Measurements from ENCODE around the gene LDHB.
"Not testable (repeated sequence)": the region's sequence is repeated elsewhere in the genome, so short reads cannot be mapped to it uniquely, and the experiment has no call there.

LDHB gene

DNA sequence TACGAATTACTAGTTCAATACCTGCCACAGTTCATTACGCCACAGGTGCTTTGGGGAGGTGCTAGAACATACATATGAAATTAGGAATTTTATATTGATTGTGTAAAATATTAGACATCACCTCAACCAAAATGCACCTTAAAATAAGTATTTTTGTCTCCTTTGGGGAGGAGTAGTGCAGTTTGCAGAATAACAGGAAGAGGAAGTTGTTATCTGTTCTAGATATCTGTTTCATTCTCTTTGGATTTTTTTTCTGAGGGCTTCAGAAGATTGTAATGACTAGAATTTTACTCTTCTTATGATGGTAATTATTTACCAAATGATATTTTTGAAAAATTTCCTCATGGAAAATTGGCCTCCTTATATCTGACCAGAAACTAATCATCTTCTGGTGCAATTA, 43.1 kb downstream of the LDHB start:
- no peak overlapping the region for H3K27ac ChIP-seq
- no peak for DNase-seq (ENCODE audit: low read depth, low spot score)

DNA sequence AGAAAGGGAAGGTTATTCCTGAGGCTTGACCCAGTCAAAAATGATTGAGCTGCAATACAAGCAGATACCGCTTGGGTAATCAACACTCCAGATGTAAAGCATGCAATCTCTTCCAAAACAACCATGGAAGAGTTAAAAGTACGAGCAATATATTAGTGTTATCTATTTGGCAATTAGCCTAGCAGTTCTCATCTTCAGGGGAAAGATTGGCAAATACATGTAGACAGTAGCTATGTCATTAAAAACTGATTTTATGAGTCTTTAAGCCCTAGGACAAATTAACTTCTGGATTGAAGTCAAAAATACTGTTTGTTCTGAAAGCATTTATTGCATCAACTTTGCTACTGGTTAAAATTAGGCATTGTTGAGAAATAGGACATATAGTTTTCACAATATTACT, 43.7 kb downstream of the LDHB start:
- H3K27ac ChIP-seq = no peak overlapping the region

DNA sequence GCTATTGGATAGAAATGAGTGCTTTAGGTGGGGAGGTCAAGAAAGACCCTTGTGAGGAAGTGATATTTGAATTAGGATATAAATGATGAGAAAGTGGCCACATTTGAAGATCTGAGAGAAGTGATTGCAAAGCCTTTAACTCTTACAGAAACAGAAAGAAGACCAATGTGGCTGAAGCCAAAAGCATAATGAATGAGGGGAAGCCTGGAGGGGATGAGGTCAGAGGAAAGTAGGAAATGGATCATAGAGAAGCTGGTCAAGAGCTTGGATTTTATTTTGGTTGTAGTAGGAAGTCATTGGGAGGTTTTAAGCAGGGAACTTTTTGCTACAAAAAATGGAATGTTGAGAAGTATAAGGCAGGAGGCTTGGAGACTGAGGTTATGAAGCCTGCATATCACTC, 49.4 kb downstream of the LDHB start:
- H3K27ac ChIP-seq = no peak overlapping the region
- DNase-seq (ENCODE audit: low read depth, low spot score) = no peak

More for the DNA sequence above, 43.7 kb downstream of the LDHB start:
- DNase-seq (ENCODE audit: low read depth, low spot score) = no peak

DNA sequence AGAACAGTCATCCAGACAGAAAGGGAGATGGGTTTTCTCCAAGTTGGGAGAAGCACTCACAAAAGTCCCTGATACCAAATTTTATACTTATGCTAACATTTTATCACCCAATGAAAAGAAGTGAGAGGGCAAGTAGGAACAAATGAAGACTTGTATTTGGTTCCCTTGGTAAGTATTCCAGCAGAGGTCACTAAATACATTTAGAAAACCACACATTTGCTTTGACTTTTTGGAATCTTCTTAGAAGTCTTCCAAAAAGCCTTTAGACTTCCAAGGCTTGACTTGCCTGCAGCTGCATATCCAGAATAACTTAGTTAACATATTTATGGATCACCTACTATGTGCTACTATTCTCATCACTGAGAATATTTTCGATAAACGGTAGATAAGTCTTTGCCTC, 49.9 kb downstream of the LDHB start:
- H3K27ac ChIP-seq = no peak overlapping the region
- no peak for DNase-seq (ENCODE audit: low read depth, low spot score)

DNA sequence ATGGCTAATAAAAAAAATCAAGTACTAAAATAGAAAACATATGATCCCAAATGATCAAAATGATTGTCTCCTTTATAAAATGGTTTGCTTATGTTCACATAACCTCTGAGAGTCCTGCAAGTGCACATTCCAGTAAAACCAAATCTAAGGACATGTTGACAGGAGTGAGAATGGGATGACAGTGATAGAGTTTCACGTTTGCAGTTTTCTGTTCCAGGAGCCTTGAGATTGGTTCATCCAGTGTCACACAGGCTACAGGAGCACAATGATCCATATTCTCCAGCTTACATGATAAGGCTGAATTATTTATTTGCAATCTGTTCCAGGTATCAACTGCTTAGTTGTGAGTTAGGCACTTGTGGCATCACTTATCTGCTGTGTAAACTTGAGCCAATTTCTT, 51.5 kb downstream of the LDHB start:
- no peak for DNase-seq (ENCODE audit: low read depth, low spot score)
- no peak overlapping the region for H3K27ac ChIP-seq

DNA sequence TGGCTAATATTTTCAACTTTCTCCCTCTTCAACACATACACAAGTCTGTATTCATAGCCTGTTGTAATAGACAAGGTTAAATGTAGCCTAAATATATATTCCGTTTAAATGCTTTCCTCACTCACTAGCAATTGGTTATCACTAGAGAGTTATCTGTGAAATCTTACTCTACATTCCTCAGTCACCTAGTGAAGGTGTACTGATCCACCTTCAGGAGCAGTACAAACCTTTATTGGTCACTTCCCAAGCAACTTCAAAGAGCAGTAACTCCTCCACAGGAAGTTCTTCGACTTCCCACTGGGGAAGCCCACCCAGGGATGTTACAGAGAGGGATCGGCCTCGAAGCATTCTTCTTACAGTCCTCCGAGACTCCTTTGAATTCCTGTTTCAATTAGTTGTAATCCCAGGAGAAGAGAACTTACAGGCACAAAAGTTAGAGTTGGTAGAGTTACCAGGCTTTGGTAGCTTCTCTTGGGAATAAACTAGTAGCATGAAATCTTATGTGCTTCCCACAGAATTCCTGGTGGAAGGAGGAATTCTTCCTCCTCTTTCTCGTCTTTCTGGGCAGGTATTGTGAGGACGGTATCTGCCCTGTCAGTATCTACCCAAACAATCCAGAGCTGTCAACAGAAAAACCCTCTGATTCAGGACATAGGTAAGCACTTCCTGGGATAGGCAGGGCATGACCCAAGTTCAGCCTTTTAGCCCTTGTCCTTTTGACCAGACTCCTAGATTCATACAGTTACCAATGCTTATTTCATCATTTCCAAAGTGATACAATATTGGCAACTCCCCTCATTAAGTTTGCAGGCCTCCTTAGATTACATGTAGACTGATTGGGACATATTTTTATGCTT, 53.2 kb downstream of the LDHB start, which contains the start of gene GYS2:
GYS2 (minus strand) TSS at position 603 of the 857 bp plus-strand sequence; CDS start at position 348, 255 bp downstream.
- H3K27ac ChIP-seq = no peak within 1 kb of the TSS

DNA sequence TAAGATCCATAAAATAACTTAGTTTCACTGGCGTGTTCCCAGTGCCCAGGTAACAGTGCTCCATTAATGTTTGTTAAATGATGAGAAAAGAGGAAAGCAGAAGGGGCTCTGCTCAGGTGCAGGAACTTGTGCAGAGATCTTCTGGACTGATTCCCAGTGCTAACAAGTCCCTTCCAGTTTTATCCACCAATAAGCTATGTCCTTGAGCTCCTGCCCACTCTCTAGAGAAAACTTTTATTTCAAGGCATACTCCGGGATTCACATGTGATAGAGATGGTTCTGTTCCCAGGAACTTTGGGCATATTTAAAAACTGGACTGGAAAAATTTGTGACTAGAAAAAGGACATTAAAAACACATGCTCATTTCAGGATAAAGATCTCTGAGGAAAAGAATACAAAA, 54.9 kb downstream of the LDHB start:
- no peak for DNase-seq (ENCODE audit: low read depth, low spot score)
- H3K27ac ChIP-seq = no peak overlapping the region

More for the DNA sequence above, 53.2 kb downstream of the LDHB start, which contains the start of gene GYS2:
- DNase-seq (ENCODE audit: low read depth, low spot score) = no peak

DNA sequence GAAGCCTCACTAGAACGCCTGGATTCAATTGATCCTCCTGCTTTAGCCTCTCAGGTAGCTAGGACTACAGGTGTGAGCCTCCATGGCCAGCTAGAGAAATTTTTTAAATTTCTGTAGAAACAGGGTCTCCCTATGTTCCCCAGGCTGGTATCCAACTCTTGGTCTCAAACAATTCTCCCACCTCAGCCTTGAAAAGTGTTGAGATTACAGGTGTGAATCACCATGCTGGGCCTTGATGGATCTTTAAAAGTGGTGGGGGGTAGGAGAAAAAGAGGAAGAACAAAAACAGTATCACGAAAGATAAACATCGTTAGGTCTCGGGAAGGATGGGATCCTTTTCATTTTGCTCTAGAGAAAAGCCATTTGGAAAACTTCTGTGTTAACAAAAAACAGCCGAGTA, 57.4 kb downstream of the LDHB start:
- DNase-seq (ENCODE audit: low read depth, low spot score) = no peak
- no peak overlapping the region for H3K27ac ChIP-seq

DNA sequence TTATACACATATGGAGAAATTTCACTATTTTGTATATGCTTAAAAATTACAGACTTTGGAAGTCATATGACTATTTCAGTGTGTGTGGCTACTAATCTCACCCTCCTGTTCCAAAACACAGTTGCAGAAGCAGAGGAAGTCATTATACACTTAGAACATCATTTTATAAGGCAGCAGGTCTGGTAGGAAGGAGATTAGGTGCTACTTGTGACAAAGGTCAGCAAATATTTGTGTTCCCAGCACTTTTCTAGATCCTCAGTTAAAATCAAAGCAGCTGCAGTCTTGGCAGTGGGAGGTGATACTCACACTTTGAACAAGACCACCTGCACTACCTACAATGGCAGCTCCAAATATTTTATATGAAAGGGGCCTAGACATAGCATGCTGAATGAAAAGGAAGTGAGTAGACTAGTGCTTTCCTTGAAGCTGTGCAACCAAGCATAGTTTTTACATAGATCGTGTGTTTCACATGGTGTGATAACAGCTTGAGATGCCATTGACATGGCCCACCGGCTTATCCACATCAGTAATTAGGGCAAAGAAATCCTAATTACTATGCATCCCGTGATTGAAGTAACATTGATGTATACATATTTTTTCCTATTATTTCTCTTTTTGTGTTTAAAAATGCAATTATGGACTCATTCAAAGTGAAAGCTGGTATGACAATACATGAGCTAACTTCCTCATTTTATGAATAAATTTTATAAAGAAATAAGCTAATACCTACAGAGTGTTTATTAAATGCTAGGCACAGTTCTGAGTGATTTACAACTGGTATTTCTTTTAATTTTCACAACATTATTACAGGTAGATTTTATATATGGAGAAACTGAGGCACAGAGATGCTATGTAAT, 58.3 kb downstream of the LDHB start:
- no peak overlapping the region for H3K27ac ChIP-seq
- DNase-seq (ENCODE audit: low read depth, low spot score) = no peak

DNA sequence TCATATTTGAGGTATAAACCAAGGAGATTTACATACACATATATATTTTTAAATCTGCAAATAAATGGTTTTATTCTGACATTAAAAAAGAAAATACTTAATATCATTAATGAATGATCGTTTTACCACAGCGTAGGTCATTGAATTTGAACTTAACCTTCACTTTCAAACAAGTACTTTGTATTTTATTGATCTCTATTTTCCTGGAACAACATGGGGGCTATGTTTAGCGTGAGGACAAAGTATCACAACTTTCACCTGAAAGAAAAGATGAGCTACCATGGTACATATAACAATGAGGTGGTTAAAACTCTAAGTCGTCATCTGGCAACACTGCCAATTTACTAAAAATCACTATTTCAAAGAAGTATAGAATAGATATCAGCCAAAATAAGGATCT, 59.0 kb downstream of the LDHB start:
- no peak for DNase-seq (ENCODE audit: low read depth, low spot score)
- H3K27ac ChIP-seq = no peak overlapping the region

DNA sequence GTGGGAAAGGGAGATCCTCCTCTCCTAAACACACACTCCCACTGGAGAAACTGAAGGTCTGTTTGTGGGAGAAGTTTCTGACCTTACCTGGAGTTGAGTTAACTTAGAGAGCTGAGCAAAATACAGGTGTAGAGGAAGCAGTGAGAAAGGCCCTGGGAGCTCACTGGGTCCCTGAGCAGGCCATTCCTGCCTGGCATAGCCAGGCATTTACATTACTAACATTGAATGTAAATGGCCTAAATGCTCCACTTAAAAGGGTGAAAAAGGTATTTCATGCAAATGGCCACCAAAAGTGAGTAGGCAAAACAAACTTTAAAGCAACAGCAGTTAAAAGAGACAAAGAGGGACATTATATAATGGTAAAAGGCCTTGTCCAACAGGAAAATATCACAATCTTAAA, 62.3 kb downstream of the LDHB start:
- not testable (repeated sequence) for DNase-seq (ENCODE audit: low read depth, low spot score); H3K27ac ChIP-seq

DNA sequence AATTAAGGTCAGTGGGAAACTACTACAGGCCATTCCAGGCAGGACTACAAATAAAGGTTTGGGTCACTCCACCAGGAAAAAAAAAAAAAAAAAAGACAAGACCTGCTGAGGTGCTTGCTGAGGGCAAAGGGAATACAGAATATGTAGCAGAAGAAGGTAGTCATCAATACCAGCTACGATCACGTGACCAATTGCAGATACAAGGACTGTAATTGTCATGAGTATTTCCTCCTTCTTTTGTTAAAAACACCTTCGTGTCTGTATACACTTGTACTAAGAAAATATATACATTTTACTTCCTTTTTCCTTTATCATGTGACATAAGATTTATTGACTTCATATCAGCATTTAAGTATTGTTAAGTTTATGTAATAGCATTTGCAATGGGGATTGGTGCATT, 72.2 kb downstream of the LDHB start:
- no peak overlapping the region for H3K27ac ChIP-seq
- no peak for DNase-seq (ENCODE audit: low read depth, low spot score)
